Spleen (tissue), 11 donors: ENCODE data around the gene NUP210. TPM values are rescaled to one million over a fixed set of nuclear protein-coding genes. Genes with fewer than 3 reads are reported as not detected.

Experiments
- DNase-seq: peaks from one replicate; pipeline ENCODE4 v3.0.0-alpha.2; 2020
- H3K27ac ChIP-seq, 8 donors: fragments of 200-600 bp; sonication (generic) in 7 of 8; 1 replicate in 4 of 8; 2 replicates in 4 of 8; pipeline versions ENCODE4 v1.5.0 to v1.8.0; 2016 to 2021; ENCODE audit warnings: inconsistent platforms in 4 of 8, mild to moderate bottlenecking in 4 of 8, moderate library complexity in 1 of 8
- H3K27me3 ChIP-seq, 7 donors: fragments of 200-600 bp; sonication (generic) in 6 of 7; replicated peaks in 1 of 7; 1 replicate in 4 of 7; 2 replicates in 3 of 7; pipeline versions ENCODE4 v1.5.0 to v1.8.0; 2016 to 2021; ENCODE audit warnings: inconsistent platforms in 3 of 7, mild to moderate bottlenecking in 1 of 7
- H3K36me3 ChIP-seq, 6 donors: fragments of 200-600 bp; sonication (generic) in 5 of 6; 1 replicate in 4 of 6; 2 replicates in 2 of 6; pipeline versions ENCODE4 v1.5.0 to v1.8.0; 2016 to 2021; ENCODE audit warnings: inconsistent platforms in 2 of 6
- H3K4me1 ChIP-seq, 6 donors: fragments of 200-600 bp; sonication (generic) in 5 of 6; 1 replicate in 3 of 6; 2 replicates in 3 of 6; pipeline versions ENCODE4 v1.5.0 to v1.8.0; 2016 to 2021; ENCODE audit warnings: inconsistent platforms in 3 of 6
- H3K4me3 ChIP-seq, 8 donors: fragments of 200-600 bp; sonication (generic) in 7 of 8; 1 replicate in 4 of 8; 2 replicates in 4 of 8; pipeline versions ENCODE4 v1.5.0 to v1.8.0; 2016 to 2021; ENCODE audit warnings: inconsistent platforms in 4 of 8, mild to moderate bottlenecking in 4 of 8, moderate library complexity in 2 of 8
- H3K9me3 ChIP-seq, 8 donors: fragments of 200-600 bp; sonication (generic) in 7 of 8; 1 replicate in 4 of 8; 2 replicates in 4 of 8; pipeline versions ENCODE4 v1.5.0 to v1.8.0; 2016 to 2021; ENCODE audit warnings: inconsistent platforms in 4 of 8
- POLR2A ChIP-seq, 3 donors: fragments of 450-650 bp; IDR thresholded peaks; one replicate each; pipeline ENCODE4 v1.5.1; 2017; ENCODE audit warnings: antibody characterized with exemption in 3 of 3, mild to moderate bottlenecking in 1 of 3
- POLR2AphosphoS5 ChIP-seq, 3 donors: sonication (generic); formaldehyde crosslinking; IDR thresholded peaks; one replicate each; pipeline ENCODE4 v1.5.1; 2017; ENCODE audit warnings: antibody characterized with exemption in 3 of 3
- WGBS, 5 donors: extraction: QIAGEN DNeasy Blood & Tissue Kit in 3 of 5; methylation state at CpG; one replicate each; pipeline versions ENCODE4 v1.1.5 to v1.1.7; 2013 to 2018; 5-methylcytosine and 5-hydroxymethylcytosine counted together
- intact Hi-C: fragments of 100-400 bp; cut with DNase I; formaldehyde crosslinking; loops from one replicate; pipeline ENCODE4 v1.15.0; 2023; ENCODE audit warnings: low total_unique reads
- polyA plus RNA-seq, 3 donors: library from polyadenylated mRNA; stranded (reverse); fragments of 200-250 nt; gene quantifications; one replicate each; pipeline ENCODE4 v1.2.1, GENCODE V29; 2013
- total RNA-seq, 7 donors: library from RNA; depleted of rRNA in 3 of 7; stranded (reverse); fragments of >200 nt in 3 of 7; fragmentation: NEBNext Ultra II Directional in 4 of 7; extraction: Animal tissue kit (Norgen Biotek cat#: 25700) in 4 of 7; gene quantifications; one replicate each; pipeline versions ENCODE4 v1.1.0 to v1.2.1, GENCODE V29; 2016 to 2021
- TF ChIP-seq, protein P1 (sequence below), 11 experiments: fragments of 200-600 bp in 7 of 11; fragments of 450-650 bp in 4 of 11; sonication (generic) in 4 of 11; IDR thresholded peaks in 8 of 11; conservative IDR thresholded peaks in 3 of 11; 1 replicate in 7 of 11; 2 replicates in 4 of 11; pipeline versions ENCODE4 v1.4.0 to v1.8.0; 2016 to 2021; ENCODE audit warnings: antibody characterized with exemption in 11 of 11, inconsistent platforms in 4 of 11, mild to moderate bottlenecking in 1 of 11
- donor health status: healthy with polysubstance abuse.
- donor health status: DM: no; HTN: no; CAD: no; lungs with moderate emphysema.
- donor health status: DM: no; HTN: no; CAD: no.
- donor health status: Bipolar disorder and iron deficiency.
- donor health status: healthy.
- donor health status: DM: no; HTN: no; CAD: no.
- donor health status: DM: yes; HTN: yes; CAD: no.

NUP210 gene
- total and polyA plus RNA-seq, 10 donors, result 20.1 to 76.8 (median 58.2) TPM

- Histone ChIP-seq H3K9me3 (no peaks in the 10 kb centered on the region), H3K27me3 (peaks cover 0 to 38% (median under 1%) of the 10 kb centered on the region in 7 donors), H3K4me1 (peaks cover 0 to 20% (median 5%) of the 10 kb centered on the region in 6 donors), H3K36me3 (no peaks in the 10 kb centered on the region), H3K27ac (peak overlapping the region in 6 of 8 donors; percentile 69 to 77 (median 74)), H3K4me3 (no peak overlapping the region)
- DNase-seq, result peak; percentile 71
- 76 to 83% (median 82%) methylated on average over 12 to 14 of the region's 14 CpGs for WGBS, 5 donors
- TF ChIP-seq, protein P1, sequence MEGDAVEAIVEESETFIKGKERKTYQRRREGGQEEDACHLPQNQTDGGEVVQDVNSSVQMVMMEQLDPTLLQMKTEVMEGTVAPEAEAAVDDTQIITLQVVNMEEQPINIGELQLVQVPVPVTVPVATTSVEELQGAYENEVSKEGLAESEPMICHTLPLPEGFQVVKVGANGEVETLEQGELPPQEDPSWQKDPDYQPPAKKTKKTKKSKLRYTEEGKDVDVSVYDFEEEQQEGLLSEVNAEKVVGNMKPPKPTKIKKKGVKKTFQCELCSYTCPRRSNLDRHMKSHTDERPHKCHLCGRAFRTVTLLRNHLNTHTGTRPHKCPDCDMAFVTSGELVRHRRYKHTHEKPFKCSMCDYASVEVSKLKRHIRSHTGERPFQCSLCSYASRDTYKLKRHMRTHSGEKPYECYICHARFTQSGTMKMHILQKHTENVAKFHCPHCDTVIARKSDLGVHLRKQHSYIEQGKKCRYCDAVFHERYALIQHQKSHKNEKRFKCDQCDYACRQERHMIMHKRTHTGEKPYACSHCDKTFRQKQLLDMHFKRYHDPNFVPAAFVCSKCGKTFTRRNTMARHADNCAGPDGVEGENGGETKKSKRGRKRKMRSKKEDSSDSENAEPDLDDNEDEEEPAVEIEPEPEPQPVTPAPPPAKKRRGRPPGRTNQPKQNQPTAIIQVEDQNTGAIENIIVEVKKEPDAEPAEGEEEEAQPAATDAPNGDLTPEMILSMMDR (IDR thresholded peaks at IDR 0.05 in 8 of 11, conservative IDR thresholded peaks at IDR 0.05 in 3 of 11), result no peak
- TF ChIP-seq POLR2AphosphoS5 (IDR thresholded peaks at IDR 0.05) (peak in 2 of 3 donors; percentile 27 to 28), POLR2A (IDR thresholded peaks at IDR 0.05) (no peak)
- intact Hi-C loops, result no loop called here
Observed at GRCh38 chr3:13276438-13277195, 143.5 kb downstream of the NUP210 start.

DNA sequence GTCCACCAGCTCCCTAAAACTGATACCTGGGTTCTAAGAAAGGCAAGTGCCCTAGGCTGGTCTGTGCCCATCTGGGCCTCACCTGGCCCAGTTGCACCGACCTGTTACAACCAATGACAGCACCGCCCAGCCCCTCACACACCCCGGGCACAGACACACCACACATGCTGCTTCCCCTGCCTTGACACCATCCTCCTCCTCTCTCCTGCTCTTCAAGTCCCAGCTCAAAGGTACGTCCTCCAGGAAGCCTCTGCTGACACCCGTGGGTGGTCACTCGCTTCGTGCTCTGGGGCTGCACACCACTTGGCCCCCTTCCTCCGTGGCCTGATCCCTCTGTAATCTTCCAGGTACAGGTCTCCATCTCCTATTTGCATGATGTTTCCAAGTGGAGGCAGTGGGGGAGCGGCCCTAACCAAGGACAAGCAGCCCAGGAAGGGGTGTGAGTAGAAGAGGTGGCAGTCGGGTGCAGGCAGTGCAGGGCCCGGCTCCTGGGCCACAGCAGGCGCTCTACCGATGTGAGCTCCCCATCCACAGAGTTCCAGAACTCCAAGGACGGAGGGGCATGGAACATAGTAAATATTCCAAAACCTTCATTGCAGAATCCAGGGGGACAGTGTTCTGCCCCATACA lies 144.6 kb downstream of the NUP210 start:
- peaks cover 0 to 27% (median 0%) of the 10 kb centered on the region in 7 donors for H3K27me3 ChIP-seq

GRCh38 chr3:13274551-13275332 lies 145.4 kb downstream of the NUP210 start:
- Histone ChIP-seq H3K4me1 (peaks cover 0 to 11% (median 0%) of the 10 kb centered on the region in 6 donors), H3K27ac (no peak overlapping the region), H3K36me3 (no peaks in the 10 kb centered on the region), H3K4me3 (no peak overlapping the region), H3K27me3 (peaks cover 0 to 24% (median 0%) of the 10 kb centered on the region in 7 donors), H3K9me3 (peaks cover 0 to 7% (median 4%) of the 10 kb centered on the region in 8 donors)
- TF ChIP-seq POLR2A (IDR thresholded peaks at IDR 0.05) (no peak), POLR2AphosphoS5 (IDR thresholded peaks at IDR 0.05) (no peak)
- TF ChIP-seq, protein P1 (IDR thresholded peaks at IDR 0.05 in 8 of 11, conservative IDR thresholded peaks at IDR 0.05 in 3 of 11), result no peak
- DNase-seq, result peak; percentile 70
- 73 to 76% (median 75%) methylated on average over 13 to 14 of the region's 14 CpGs for WGBS, 5 donors
- intact Hi-C loops, result no loop called here

More for the DNA sequence above, 144.6 kb downstream of the NUP210 start:
- Histone ChIP-seq H3K4me1 (peaks cover 0 to 11% (median 0%) of the 10 kb centered on the region in 6 donors), H3K9me3 (no peaks in the 10 kb centered on the region), H3K27ac (no peak overlapping the region), H3K4me3 (no peak overlapping the region), H3K36me3 (no peaks in the 10 kb centered on the region)
- TF ChIP-seq POLR2AphosphoS5 (IDR thresholded peaks at IDR 0.05) (no peak), POLR2A (IDR thresholded peaks at IDR 0.05) (no peak)
- TF ChIP-seq, protein P1 (IDR thresholded peaks at IDR 0.05 in 8 of 11, conservative IDR thresholded peaks at IDR 0.05 in 3 of 11), result no peak
- DNase-seq, result peak; percentile 61
- intact Hi-C loops, result no loop called here
- WGBS, 5 donors, result 83 to 91% (median 84%) methylated on average over 14 of the region's 14 CpGs
